Islet of Langerhans (tissue), 1 donor: ENCODE data around the gene CCR7.

Experiments
- FAIRE-seq: peaks from one replicate; lab custom pipeline; 2011; peaks lifted over from hg19 to GRCh38; lab: Jason Lieb, UNC

Gene CCR7

GRCh38 chr17:40515491-40516041, 49.7 kb downstream of the CCR7 start:
- no peak for FAIRE-seq

DNA sequence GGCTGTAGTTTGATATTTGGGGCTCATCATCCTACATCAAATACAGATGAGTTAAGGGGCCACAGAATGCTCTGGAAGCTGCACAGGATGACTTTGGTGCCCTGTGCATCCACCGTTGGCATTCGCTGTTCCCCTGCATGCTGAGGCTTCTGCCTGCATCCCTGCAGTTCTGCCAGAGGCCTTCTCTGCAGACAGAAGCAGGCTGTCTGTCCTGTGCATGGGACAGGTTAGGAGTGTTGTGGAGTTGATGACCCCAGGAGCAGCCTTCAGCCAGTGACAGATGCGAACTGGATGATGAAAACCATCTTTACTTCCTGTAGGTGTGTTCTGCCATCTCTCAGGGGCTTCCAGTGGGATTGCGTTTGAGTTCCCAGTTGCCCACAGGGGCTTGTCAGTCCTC, 50.3 kb downstream of the CCR7 start:
- FAIRE-seq: no peak

GRCh38 chr17:40514013-40514875, 51.0 kb downstream of the CCR7 start:
- no peak for FAIRE-seq

DNA sequence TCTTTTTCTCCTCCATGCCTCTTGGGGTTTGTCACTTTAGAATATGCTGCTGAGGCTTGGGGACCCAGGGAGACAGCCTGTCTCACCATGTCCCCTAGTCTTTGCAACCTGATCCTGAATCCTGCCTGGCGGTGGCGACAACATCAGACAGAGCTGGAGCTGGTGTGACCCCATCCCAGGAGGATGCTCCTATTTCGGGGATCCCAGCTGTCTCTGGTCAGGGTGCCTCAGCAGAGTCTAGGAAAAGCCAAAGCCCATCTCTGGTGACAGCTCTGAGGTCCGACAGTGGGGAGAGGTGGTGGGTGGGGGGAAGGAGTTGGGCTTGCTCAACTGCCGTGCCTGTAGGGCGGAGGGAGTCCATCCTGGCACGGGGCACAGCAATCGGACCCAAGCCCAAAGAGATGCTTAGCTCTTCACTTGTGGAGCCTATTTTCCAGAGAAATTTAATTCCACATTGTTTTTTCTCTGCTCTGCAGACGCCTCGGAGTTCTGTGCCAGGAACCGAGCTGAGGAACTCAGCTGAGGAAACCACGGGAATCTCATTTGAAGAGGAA, 53.5 kb downstream of the CCR7 start:
- no peak for FAIRE-seq

DNA sequence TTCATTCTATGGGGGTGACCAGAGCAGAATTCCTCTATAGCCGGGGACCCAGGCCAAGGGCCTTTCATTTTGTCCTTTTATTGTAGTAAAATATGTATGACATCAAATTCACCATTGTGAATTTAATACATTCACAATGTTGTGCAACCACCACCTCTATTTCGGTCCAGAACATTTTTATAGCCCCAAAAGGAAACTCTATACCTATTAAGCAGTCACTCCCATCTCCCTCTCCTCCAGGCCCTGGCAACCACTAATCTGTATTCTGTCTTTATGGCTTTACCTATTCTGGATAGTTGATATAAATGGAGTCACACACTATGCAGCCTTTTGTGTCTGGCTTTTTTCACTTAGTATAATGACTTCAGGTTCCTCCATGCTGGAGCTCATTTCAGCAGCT, 54.1 kb downstream of the CCR7 start:
- FAIRE-seq: no peak

DNA sequence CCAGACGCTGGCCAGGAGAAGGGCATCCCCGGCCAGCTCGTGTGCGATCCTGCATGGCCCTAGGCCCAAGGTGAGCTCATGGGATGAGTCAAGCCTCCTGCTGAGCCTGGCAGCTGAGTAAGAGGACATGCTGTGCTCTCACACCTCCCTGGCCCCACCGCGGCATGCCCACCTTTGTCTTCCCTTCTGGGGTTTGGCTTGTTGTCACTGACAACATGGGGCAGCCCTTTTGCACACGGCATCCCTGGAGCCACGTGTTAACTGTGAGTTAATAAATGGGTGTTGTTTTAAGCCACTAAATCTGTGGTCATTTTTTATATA, 55.0 kb downstream of the CCR7 start:
- no peak for FAIRE-seq

GRCh38 chr17:40509626-40510327, 55.5 kb downstream of the CCR7 start:
- no peak for FAIRE-seq

GRCh38 chr17:40506786-40507185, 58.5 kb downstream of the CCR7 start:
- no peak for FAIRE-seq
